ENCODE measurements around the gene FBXL16. TPM values are rescaled to one million over a fixed set of nuclear protein-coding genes. Genes with fewer than 3 reads are reported as not detected.
"Not testable (repeated sequence)": the region's sequence is repeated elsewhere in the genome, so short reads cannot be mapped to it uniquely, and the experiment has no call there.

The FBXL16 gene
- total RNA-seq, 2 donors from 2014 or later: 1.0 to 2.3 TPM

GRCh38 chr16:693364-693763 lies 12.2 kb downstream of the FBXL16 start:
- no peaks in the 10 kb centered on the region for H3K36me3 ChIP-seq (replicated peaks in 1 of 2; ENCODE audit: insufficient read depth in 1 of 2, low read depth in 2 of 2)
- H3K4me3 ChIP-seq: no peak overlapping the region
- peaks cover 0 to 24% of the 10 kb centered on the region in 2 donors for H3K27me3 ChIP-seq
- peaks cover 44% of the 10 kb centered on the region for H3K4me1 ChIP-seq
- TF ChIP-seq POLR2A (IDR thresholded peaks at IDR 0.05) (no peak), CTCF (IDR thresholded peaks at IDR 0.05) (no peak)
- intact Hi-C loops (cut with DNase I): no loop called here
- DNase-seq (no peak), ATAC-seq (no peak)
- no peaks in the 10 kb centered on the region for H3K9me3 ChIP-seq
- whole genome bisulfite sequencing, 2 donors: 53% methylated on average over 22 of the region's 22 CpGs; no CpG with 5 or more reads in 1 of the 2 donors
- H3K27ac ChIP-seq: no peak overlapping the region

- intact Hi-C loops (cut with DNase I): no loop called here
- no peaks in the 10 kb centered on the region for H3K36me3 ChIP-seq (replicated peaks in 1 of 2; ENCODE audit: insufficient read depth in 1 of 2, low read depth in 2 of 2)
- H3K4me3 ChIP-seq: no peak overlapping the region
- H3K27me3 ChIP-seq: peaks cover 0 to 24% of the 10 kb centered on the region in 2 donors
- ATAC-seq: no peak
- no peaks in the 10 kb centered on the region for H3K9me3 ChIP-seq
- WGBS, 2 donors: 52 to 57% methylated on average over 10 of the region's 10 CpGs
- H3K4me1 ChIP-seq: peaks cover 44% of the 10 kb centered on the region
- DNase-seq: no peak
- no peak overlapping the region for H3K27ac ChIP-seq
- no peak for TF ChIP-seq POLR2A (IDR thresholded peaks at IDR 0.05)
- TF ChIP-seq CTCF (IDR thresholded peaks at IDR 0.05): no peak
Measured at GRCh38 chr16:692356-693108, 13.1 kb downstream of the FBXL16 start.

- ATAC-seq; DNase-seq; intact Hi-C loops (cut with DNase I); H3K36me3 ChIP-seq (replicated peaks in 1 of 2; ENCODE audit: insufficient read depth in 1 of 2, low read depth in 2 of 2); H3K4me3 ChIP-seq; H3K9me3 ChIP-seq; H3K27ac ChIP-seq: not testable (repeated sequence)
- peaks cover 48% of the 10 kb centered on the region for H3K4me1 ChIP-seq
- WGBS, 2 donors: 68 to 70% methylated on average over 16 of the region's 16 CpGs
- peaks cover 0 to 24% of the 10 kb centered on the region in 2 donors for H3K27me3 ChIP-seq
Measured at GRCh38 chr16:691242-691641, 14.4 kb downstream of the FBXL16 start.

GRCh38 chr16:689175-689897 lies 16.3 kb downstream of the FBXL16 start:
- peaks cover 0 to 12% of the 10 kb centered on the region in 2 donors for H3K27me3 ChIP-seq
- DNase-seq: no peak
- ATAC-seq: no peak
- WGBS, 2 donors: 65 to 75% methylated on average over 8 to 26 of the region's 26 CpGs
- H3K4me3 ChIP-seq: peak overlapping the region in 1 of 2 donors; percentile 83
- intact Hi-C loops (cut with DNase I): no loop called here
- H3K27ac ChIP-seq: peak overlapping the region in 3 of 4 donors; percentile 33 to 87 (median 81)
- H3K4me1 ChIP-seq: peaks cover 48% of the 10 kb centered on the region
- H3K9me3 ChIP-seq: no peaks in the 10 kb centered on the region
- TF ChIP-seq CTCF (IDR thresholded peaks at IDR 0.05) (no peak), POLR2A (IDR thresholded peaks at IDR 0.05) (no peak)
- peaks cover 0 to 4% of the 10 kb centered on the region in 2 donors for H3K36me3 ChIP-seq (replicated peaks in 1 of 2; ENCODE audit: insufficient read depth in 1 of 2, low read depth in 2 of 2)

- Histone ChIP-seq H3K4me1 (peaks cover 55% of the 10 kb centered on the region), H3K4me3 (no peak overlapping the region), H3K36me3 (replicated peaks in 1 of 2; ENCODE audit: insufficient read depth in 1 of 2, low read depth in 2 of 2) (peaks cover 3 to 4% of the 10 kb centered on the region in 2 donors), H3K27me3 (no peaks in the 10 kb centered on the region), H3K9me3 (no peaks in the 10 kb centered on the region), H3K27ac (no peak overlapping the region)
- WGBS, 2 donors: 91 to 95% methylated on average over 13 to 19 of the region's 19 CpGs
- intact Hi-C loops (cut with DNase I): no loop called here
- TF ChIP-seq POLR2A (IDR thresholded peaks at IDR 0.05) (no peak), CTCF (IDR thresholded peaks at IDR 0.05) (no peak)
- no peak for ATAC-seq
- no peak for DNase-seq
Measured at GRCh38 chr16:687499-687898, 18.1 kb downstream of the FBXL16 start.

All from body of pancreas (tissue), 4 donors.